WI38 (cell line): ENCODE results near the gene ADAD2.

Source experiments
- H3K4me3 ChIP-seq: 2 replicates; pipeline ENCODE4 v1.5.1; 2011; ENCODE audit warnings: low read depth, mild to moderate bottlenecking, control low read depth, low read length
- CTCF ChIP-seq: IDR thresholded peaks from 2 replicates; pipeline ENCODE4 v1.5.1; 2012; ENCODE audit warnings: low read depth, mild to moderate bottlenecking, control low read depth, low read length

The ADAD2 gene

GRCh38 chr16:84153660-84154214, 37.2 kb upstream of the ADAD2 start:
- H3K4me3 ChIP-seq = no peak overlapping the region
- TF ChIP-seq CTCF = no peak

- no peak overlapping the region for H3K4me3 ChIP-seq
- no peak for TF ChIP-seq CTCF
These were observed 35.7 kb upstream of the ADAD2 start for GRCh38 chr16:84155226-84155625.

GRCh38 chr16:84155771-84156170, 35.2 kb upstream of the ADAD2 start:
- no peak overlapping the region for H3K4me3 ChIP-seq
- TF ChIP-seq CTCF = no peak

- no peak for TF ChIP-seq CTCF
These were observed 34.6 kb upstream of the ADAD2 start for GRCh38 chr16:84156342-84156784.

GRCh38 chr16:84159007-84159406, 31.9 kb upstream of the ADAD2 start:
- no peak for TF ChIP-seq CTCF
- H3K4me3 ChIP-seq = no peak overlapping the region

More at GRCh38 chr16:84156342-84156784, 34.6 kb upstream of the ADAD2 start:
- no peak overlapping the region for H3K4me3 ChIP-seq

GRCh38 chr16:84159800-84160199, 31.2 kb upstream of the ADAD2 start:
- no peak for TF ChIP-seq CTCF
- no peak overlapping the region for H3K4me3 ChIP-seq

GRCh38 chr16:84161037-84161436, 29.9 kb upstream of the ADAD2 start:
- no peak for TF ChIP-seq CTCF
- H3K4me3 ChIP-seq = no peak overlapping the region
